ENCODE results near the gene CDK5R1. TPM values are rescaled to one million over a fixed set of nuclear protein-coding genes. Genes with fewer than 3 reads are reported as not detected.

The CDK5R1 gene
- polyA plus RNA-seq, 1 experiment: 0.22 TPM

- peak within 1 kb of the TSS; percentile 89 for H3K27ac ChIP-seq (ENCODE audit: low read depth, low read length)
- peak within 1 kb of the TSS; percentile 92 for H3K4me3 ChIP-seq (ENCODE audit: low read depth, low read length)
- DNase-seq (ENCODE audit: low read depth, low spot score): peak; percentile 88
- peak; percentile 86 for TF ChIP-seq CTCF (IDR thresholded peaks at IDR 0.05; ENCODE audit: low read depth, low read length)
- H3K27me3 ChIP-seq (ENCODE audit: control insufficient read depth, insufficient read depth, low read length): peaks cover 7% of the 10 kb centered on the region
- CTCF ChIA-PET: interaction anchor here (0.5 to 8.5 kb wide), 23 partner anchors 9 to 252 kb away, joined by 3 to 132 read pairs (median 4); no protein-coding TSS in a partner anchor
- no peaks in the 10 kb centered on the region; the same call in 1 of the 2 replicates for H3K9me3 ChIP-seq (ENCODE audit: control insufficient read depth, insufficient read depth, low read length)
- POLR2A ChIA-PET: interaction anchor here (0.6 to 1.2 kb wide), 6 partner anchors 11 to 53 kb away, joined by 3 to 4 read pairs (median 3); no protein-coding TSS in a partner anchor
These were observed 42.3 kb upstream of the CDK5R1 start, which contains the start of gene PSMD11 for GRCh38 chr17:32444301-32445073. PSMD11 (plus strand) TSS chr17:32444510; CDS start chr17:32444524, 14 bp downstream.

GRCh38 chr17:32445074-32445415 is 41.7 kb upstream of the CDK5R1 start:
- Histone ChIP-seq H3K4me3 (ENCODE audit: low read depth, low read length) (peak overlapping the region; percentile 92), H3K27ac (ENCODE audit: low read depth, low read length) (peak overlapping the region; percentile 89), H3K27me3 (ENCODE audit: control insufficient read depth, insufficient read depth, low read length) (peaks cover 7% of the 10 kb centered on the region), H3K9me3 (ENCODE audit: control insufficient read depth, insufficient read depth, low read length) (no peaks in the 10 kb centered on the region; the same call in 1 of the 2 replicates)
- DNase-seq (ENCODE audit: low read depth, low spot score): no peak
- no peak for TF ChIP-seq CTCF (IDR thresholded peaks at IDR 0.05; ENCODE audit: low read depth, low read length)
- CTCF ChIA-PET: interaction anchor here (0.8 to 8.5 kb wide), 8 partner anchors 9 to 100 kb away, joined by 3 to 132 read pairs (median 6); no protein-coding TSS in a partner anchor
- POLR2A ChIA-PET: interaction anchor here (0.6 to 1.2 kb wide), 2 partner anchors 24 to 54 kb away, joined by 3 to 4 read pairs; no protein-coding TSS in a partner anchor

- peak overlapping the region; percentile 47 for H3K27ac ChIP-seq (ENCODE audit: low read depth, low read length)
- H3K9me3 ChIP-seq (ENCODE audit: control insufficient read depth, insufficient read depth, low read length): no peaks in the 10 kb centered on the region; the same call in 1 of the 2 replicates
- CTCF ChIA-PET: interaction anchor here (1.9 to 8.5 kb wide), 3 partner anchors 8 to 18 kb away, joined by 19 to 132 read pairs (median 69); no protein-coding TSS in a partner anchor
- no peak for DNase-seq (ENCODE audit: low read depth, low spot score)
- no peak for TF ChIP-seq CTCF (IDR thresholded peaks at IDR 0.05; ENCODE audit: low read depth, low read length)
- POLR2A ChIA-PET: no interaction called here
- peaks cover 7% of the 10 kb centered on the region for H3K27me3 ChIP-seq (ENCODE audit: control insufficient read depth, insufficient read depth, low read length)
- peak overlapping the region; percentile 92 for H3K4me3 ChIP-seq (ENCODE audit: low read depth, low read length)
These were observed 41.3 kb upstream of the CDK5R1 start for GRCh38 chr17:32445497-32445896.

GRCh38 chr17:32445971-32446370 is 40.8 kb upstream of the CDK5R1 start:
- peak overlapping the region; percentile 92 for H3K4me3 ChIP-seq (ENCODE audit: low read depth, low read length)
- ChIA-PET POLR2A (interaction anchor here (0.8 kb wide), 1 partner anchor 38 kb away, joined by 10 read pairs; no protein-coding TSS in a partner anchor), CTCF (interaction anchor here (3.8 to 8.5 kb wide), 2 partner anchors 13 to 17 kb away, joined by 69 to 132 read pairs; no protein-coding TSS in a partner anchor)
- TF ChIP-seq CTCF (IDR thresholded peaks at IDR 0.05; ENCODE audit: low read depth, low read length): no peak
- peaks cover 7% of the 10 kb centered on the region for H3K27me3 ChIP-seq (ENCODE audit: control insufficient read depth, insufficient read depth, low read length)
- H3K9me3 ChIP-seq (ENCODE audit: control insufficient read depth, insufficient read depth, low read length): no peaks in the 10 kb centered on the region; the same call in 1 of the 2 replicates
- DNase-seq (ENCODE audit: low read depth, low spot score): no peak
- H3K27ac ChIP-seq (ENCODE audit: low read depth, low read length): no peak overlapping the region
